Femur (tissue), 1 donor: ENCODE measurements around the gene GMPR2.
A peak's percentile ranks its signal among the peaks of the same experiment; 100 is the strongest.

Source experiments
- DNase-seq: peaks from one replicate; pipeline ENCODE4 v3.0.0-alpha.2; 2017

The GMPR2 gene

GRCh38 chr14:24270537-24271133, 37.9 kb downstream of the GMPR2 start:
- no peak for DNase-seq

- peak; percentile 93 for DNase-seq
These were observed 38.6 kb downstream of the GMPR2 start, which contains the start of gene RABGGTA for GRCh38 chr14:24271134-24271833. TSS of gene RABGGTA (minus strand) at chr14:24271597. CDS start at chr14:24271115, 482 bp downstream.

GRCh38 chr14:24271834-24272263, 39.1 kb downstream of the GMPR2 start:
- DNase-seq: no peak

GRCh38 chr14:24272467-24272866, 39.7 kb downstream of the GMPR2 start:
- no peak for DNase-seq

- no peak for DNase-seq
These were observed 40.8 kb downstream of the GMPR2 start for GRCh38 chr14:24273422-24273998.

- DNase-seq: no peak
These were observed 41.4 kb downstream of the GMPR2 start for GRCh38 chr14:24274101-24274543.

- DNase-seq: no peak
These were observed 44.3 kb downstream of the GMPR2 start for GRCh38 chr14:24277071-24277470.

- DNase-seq: no peak
These were observed 45.0 kb downstream of the GMPR2 start for GRCh38 chr14:24277606-24278321.

GRCh38 chr14:24278424-24278823, 45.7 kb downstream of the GMPR2 start:
- no peak for DNase-seq

GRCh38 chr14:24279301-24280186, 46.8 kb downstream of the GMPR2 start:
- no peak for DNase-seq

- no peak for DNase-seq
These were observed 48.2 kb downstream of the GMPR2 start for GRCh38 chr14:24280797-24281460.

- DNase-seq: no peak
These were observed 48.9 kb downstream of the GMPR2 start for GRCh38 chr14:24281636-24282035.

- no peak for DNase-seq
These were observed 50.0 kb downstream of the GMPR2 start for GRCh38 chr14:24282736-24283135.

GRCh38 chr14:24283796-24284460, 51.2 kb downstream of the GMPR2 start:
- no peak for DNase-seq

GRCh38 chr14:24284501-24285035, 51.8 kb downstream of the GMPR2 start:
- no peak for DNase-seq

- no peak for DNase-seq
These were observed 52.6 kb downstream of the GMPR2 start for GRCh38 chr14:24285351-24285750.

- DNase-seq: no peak
These were observed 54.3 kb downstream of the GMPR2 start for GRCh38 chr14:24286996-24287395.
